Measurements from ENCODE around the gene NGFR. TPM values are rescaled to one million over a fixed set of nuclear protein-coding genes. Genes with fewer than 3 reads are reported as not detected.

Gene NGFR
- total and polyA plus RNA-seq, 9 of the 15 experiments (the other 6 are each of a cell fraction or from before 2014, with no cell fraction given) = 0.07 to 0.23 (median 0.13) TPM; not detected in 4

DNA sequence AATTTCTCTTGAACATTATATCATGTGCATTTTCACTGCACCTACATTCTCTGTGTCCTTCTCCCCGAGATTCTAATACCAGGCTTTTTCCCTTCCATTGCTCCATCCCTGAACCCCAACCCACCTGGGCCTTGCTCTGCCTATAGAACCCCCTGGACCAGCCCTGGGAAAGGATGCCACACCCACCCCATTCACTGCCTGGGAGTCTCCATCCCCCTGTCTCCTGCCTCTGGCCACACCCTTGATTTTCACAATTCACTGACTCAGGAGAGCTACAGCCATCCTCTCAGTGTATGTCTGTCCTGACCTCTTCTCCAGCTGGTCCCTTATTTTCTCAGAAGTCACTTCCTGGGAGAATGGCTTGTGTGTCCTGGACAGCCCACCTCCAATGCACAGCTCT lies 27.9 kb upstream of the NGFR start:
- H3K4me2 ChIP-seq (ENCODE audit: insufficient read depth, low read length) = no peak overlapping the region
- POLR2A ChIA-PET = interaction anchor here (0.6 to 0.8 kb wide), 2 partner anchors 8 to 13 kb away, joined by 3 to 4 read pairs; no protein-coding TSS in a partner anchor
- no peaks in the 10 kb centered on the region for H3K9me1 ChIP-seq (ENCODE audit: control insufficient read depth, insufficient read depth, low read length)
- no TSS peak for BruUV-seq (replicated peaks)
- 0% methylated on average over 1 of the region's 1 CpG for WGBS (ENCODE audit: insufficient coverage, low coverage, missing lambda C conversion rate)
- intact Hi-C loops (cut with micrococcal nuclease) = no loop called here
- H3K36me3 ChIP-seq (ENCODE audit: control insufficient read depth, insufficient read depth, low read length) = no peaks in the 10 kb centered on the region
- no peaks in the 10 kb centered on the region; the same call in 1 of the 2 replicates for H3K9me3 ChIP-seq (replicated peaks; ENCODE audit: control insufficient read depth, insufficient read depth, low read depth, low read length)
- no peak for ATAC-seq
- peaks cover 0 to 8% of the 10 kb centered on the region in 2 experiments; a peak in 1 of 5 replicates for H3K4me1 ChIP-seq (replicated peaks in 1 of 2; ENCODE audit: control insufficient read depth in 2 of 2, insufficient read depth in 2 of 2, low read length in 2 of 2)
- H3K9ac ChIP-seq (ENCODE audit: insufficient read depth in 1 of 2, low read depth in 2 of 2, low read length in 2 of 2) = no peak overlapping the region
- H2AFZ ChIP-seq (ENCODE audit: low read depth, low read length) = no peak overlapping the region
- no peak for DNase-seq (ENCODE audit: extremely low read depth in 1 of 4, low spot score in 3 of 4)
- no peaks in the 10 kb centered on the region for H3K79me2 ChIP-seq (ENCODE audit: control insufficient read depth, insufficient read depth, low read length)
- no peak for FAIRE-seq
- peaks cover 26 to 74% of the 10 kb centered on the region in 2 experiments; a peak in 4 of 5 replicates for H3K27me3 ChIP-seq (ENCODE audit: control insufficient read depth in 2 of 2, insufficient read depth in 2 of 2, low read length in 2 of 2)
- H3K4me3 ChIP-seq = no peak overlapping the region
- CTCF ChIA-PET (ENCODE audit: low intra/inter-chr PET ratio) = no interaction called here
- TF ChIP-seq TARDBP (IDR thresholded peaks at IDR 0.05) = no peak
- TF ChIP-seq MGA (IDR thresholded peaks at IDR 0.05) = no peak
- no peak for TF ChIP-seq ZNF431 (CRISPR knock-in tag; IDR thresholded peaks at IDR 0.05)
- TF ChIP-seq KDM4B (IDR thresholded peaks at IDR 0.05; ENCODE audit: borderline replicate concordance in 2 of 2, low read depth in 1 of 2) = no peak
- no peak for TF ChIP-seq ZNF512 (tag; IDR thresholded peaks at IDR 0.05)
- TF ChIP-seq PTBP1 (IDR thresholded peaks at IDR 0.05; ENCODE audit: low read depth, low read length) = no peak
- TF ChIP-seq ZNF766 (CRISPR knock-in tag; conservative IDR thresholded peaks at IDR 0.05) = no peak
- TF ChIP-seq ZNF311 (CRISPR knock-in tag; IDR thresholded peaks at IDR 0.05) = no peak
- no peak for TF ChIP-seq ZSCAN32 (CRISPR knock-in tag; IDR thresholded peaks at IDR 0.05)
- TF ChIP-seq SMARCE1 (IDR thresholded peaks at IDR 0.05) = no peak
- in situ Hi-C loops (cut with MboI) = no loop called here
- 0 out of 2 replicates have a peak, but pooled peaks cover 6% of the 10 kb centered on the region for H4K20me1 ChIP-seq (replicated peaks; ENCODE audit: control insufficient read depth, insufficient read depth, low read length)
- no peak overlapping the region for H3K27ac ChIP-seq (ENCODE audit: extremely low read depth, low read depth, low read length)
